K562 (cell line): Measurements from ENCODE around the gene AQP9. TPM values are rescaled to one million over a fixed set of nuclear protein-coding genes. Genes with fewer than 3 reads are reported as not detected.

ENCODE experiments used
- ARID1B ChIP-seq: fragments of 450-650 bp; IDR thresholded peaks from 2 replicates; pipeline ENCODE4 v1.6.1; 2016; ENCODE audit warnings: antibody characterized with exemption, mild to moderate bottlenecking, inconsistent platforms
- BHLHE40 ChIP-seq: IDR thresholded peaks from 2 replicates; pipeline ENCODE4 v1.6.1; 2011; ENCODE audit warnings: low read length, improper control_type of control experiment
- FIP1L1 ChIP-seq: fragments of 200-400 bp; formaldehyde crosslinking; IDR thresholded peaks from 2 replicates; pipeline ENCODE4 v1.6.1; 2018; ENCODE audit warnings: mild to moderate bottlenecking, low read depth, low read length; ENCODE audit not compliant: poor library complexity, severe bottlenecking
- FOXP1 ChIP-seq: sonication (generic); formaldehyde crosslinking; IDR thresholded peaks from 2 replicates; pipeline ENCODE4 v1.8.0; 2022; ENCODE audit warnings: mild to moderate bottlenecking, missing genetic modification reagents
- MTF1 ChIP-seq: fragments of 250-450 bp; sonication (Bioruptor Pico); IDR thresholded peaks from 2 replicates; pipeline ENCODE4 v1.9.0; 2021; ENCODE audit warnings: moderate library complexity, mild to moderate bottlenecking, inconsistent platforms, borderline replicate concordance
- MXI1 ChIP-seq: IDR thresholded peaks from 2 replicates; pipeline ENCODE4 v1.6.1; 2011; ENCODE audit warnings: low read depth, mild to moderate bottlenecking, improper control_type of control experiment, low read length
- NFYB ChIP-seq: IDR thresholded peaks from 2 replicates; pipeline ENCODE4 v1.6.1; 2011; ENCODE audit warnings: mild to moderate bottlenecking, moderate library complexity; ENCODE audit not compliant: insufficient read length; ENCODE audit errors: extremely low read depth
- PTRF ChIP-seq: fragments of 450-650 bp; IDR thresholded peaks from 2 replicates; pipeline ENCODE4 v1.6.1; 2016; ENCODE audit warnings: mild to moderate bottlenecking, missing genetic modification characterization, missing compliant biosample characterization
- SIRT6 ChIP-seq: IDR thresholded peaks from one replicate; pipeline ENCODE4 v1.6.1; 2012; ENCODE audit warnings: low read depth, mild to moderate bottlenecking, control low read depth, inconsistent platforms, low read length, moderate library complexity
- XRCC4 ChIP-seq: IDR thresholded peaks from one replicate; pipeline ENCODE4 v1.6.1; 2011; ENCODE audit not compliant: insufficient read depth, insufficient read length; ENCODE audit errors: extremely low read depth
- ZNF165 ChIP-seq: fragments of 250-450 bp; sonication (Bioruptor Pico); IDR thresholded peaks from 2 replicates; pipeline ENCODE4 v1.4.0; 2020; ENCODE audit warnings: borderline replicate concordance
- ZNF212 ChIP-seq: fragments of 450-650 bp; formaldehyde crosslinking; IDR thresholded peaks from 2 replicates; pipeline ENCODE4 v1.4.0; 2020; ENCODE audit warnings: mild to moderate bottlenecking
- ZNF561 ChIP-seq: fragments of 450-650 bp; formaldehyde crosslinking; conservative IDR thresholded peaks from 2 replicates; pipeline ENCODE4 v1.4.0; 2020; ENCODE audit warnings: mild to moderate bottlenecking, moderate library complexity
- polyA plus RNA-seq, 8 experiments: library from polyadenylated mRNA; depleted of rRNA in 4 of 8; stranded (reverse) in 5 of 8; unstranded in 3 of 8; fragments of >200 nt; fragmentation: Nextera tagmentation in 2 of 8; fragmentation: Illumina TruSeq in 1 of 8; extraction: Ambion mirVana in 2 of 8; extraction: Trizol in 1 of 8; gene quantifications; 2 replicates each; pipeline versions ENCODE4 v1.2.1 to v1.2.3, GENCODE V29; 2011 to 2014; ENCODE audit warnings: inconsistent platforms in 1 of 8, missing spikeins in 1 of 8
- total RNA-seq, 7 experiments: library from RNA; depleted of rRNA in 6 of 7; stranded (reverse); fragments of >200 nt in 6 of 7; fragmentation: Illumina TruSeq in 2 of 7; extraction: Trizol in 2 of 7; gene quantifications; 2 replicates each; pipeline versions ENCODE4 v1.2.1 to v1.2.3, GENCODE V29; 2011 to 2021; ENCODE audit warnings: low replicate concordance in 1 of 7
- TF ChIP-seq, protein P1 (sequence below): sonication (generic); formaldehyde crosslinking; IDR thresholded peaks from 2 replicates; pipeline ENCODE4 v1.8.0; 2022; ENCODE audit warnings: mild to moderate bottlenecking, missing genetic modification reagents, borderline replicate concordance
- TF ChIP-seq, protein P2 (sequence below): fragments of 450-650 bp; formaldehyde crosslinking; IDR thresholded peaks from 2 replicates; pipeline ENCODE4 v1.4.0; 2020; ENCODE audit warnings: mild to moderate bottlenecking, moderate library complexity
- TF ChIP-seq, protein P3 (sequence below): sonication (generic); formaldehyde crosslinking; IDR thresholded peaks from 2 replicates; pipeline ENCODE4 v1.8.0; 2022; ENCODE audit warnings: mild to moderate bottlenecking, low read depth, missing genetic modification reagents

Gene AQP9
- total and polyA plus RNA-seq, 9 of the 15 experiments (the other 6 are each of a cell fraction or from before 2014, with no cell fraction given), result 0.04 to 0.33 (median 0.07) TPM; not detected in 4

DNA sequence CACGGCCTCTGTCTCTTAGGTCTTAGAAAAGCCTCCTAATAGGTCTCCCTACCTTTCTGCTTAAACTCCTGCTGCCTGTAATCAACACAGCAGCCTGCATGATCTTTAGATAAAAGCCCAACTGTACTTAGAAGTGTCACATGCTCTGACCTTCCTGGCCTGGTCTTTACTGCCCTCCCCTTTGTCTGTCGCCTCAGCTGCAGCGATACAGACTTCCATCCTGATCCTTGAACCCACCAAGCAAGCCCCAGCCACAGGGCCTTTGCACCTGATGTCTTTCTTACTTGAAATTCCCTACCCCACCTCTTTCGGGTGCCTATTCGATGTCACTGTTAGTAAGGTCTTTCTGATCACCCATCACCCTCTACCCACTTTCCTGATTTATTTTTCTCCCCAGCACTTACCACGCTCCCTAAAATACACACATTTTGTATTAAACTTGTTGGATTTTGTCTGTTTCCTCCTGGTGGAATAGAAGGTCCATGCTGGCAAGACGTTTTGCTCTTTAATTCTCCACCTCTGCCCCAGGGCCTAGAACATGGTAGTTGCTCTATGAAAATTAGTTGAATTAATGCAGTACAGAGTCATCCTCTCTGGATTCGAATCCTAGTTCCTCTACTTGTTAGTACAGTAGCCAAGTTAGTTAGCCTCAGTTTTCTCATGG lies 51.1 kb downstream of the AQP9 start (continued):
- TF ChIP-seq FOXP1 (CRISPR knock-in tag), result 0 out of 2 replicates have a peak, but pooled peaks have one; percentile 20
- no peak for TF ChIP-seq ZNF165 (CRISPR knock-in tag)
- TF ChIP-seq MTF1 (CRISPR knock-in tag), result no peak
- no peak for TF ChIP-seq XRCC4
- TF ChIP-seq NFYB, result no peak
- TF ChIP-seq SIRT6, result no peak
- TF ChIP-seq FIP1L1, result no peak
- TF ChIP-seq, protein P1, sequence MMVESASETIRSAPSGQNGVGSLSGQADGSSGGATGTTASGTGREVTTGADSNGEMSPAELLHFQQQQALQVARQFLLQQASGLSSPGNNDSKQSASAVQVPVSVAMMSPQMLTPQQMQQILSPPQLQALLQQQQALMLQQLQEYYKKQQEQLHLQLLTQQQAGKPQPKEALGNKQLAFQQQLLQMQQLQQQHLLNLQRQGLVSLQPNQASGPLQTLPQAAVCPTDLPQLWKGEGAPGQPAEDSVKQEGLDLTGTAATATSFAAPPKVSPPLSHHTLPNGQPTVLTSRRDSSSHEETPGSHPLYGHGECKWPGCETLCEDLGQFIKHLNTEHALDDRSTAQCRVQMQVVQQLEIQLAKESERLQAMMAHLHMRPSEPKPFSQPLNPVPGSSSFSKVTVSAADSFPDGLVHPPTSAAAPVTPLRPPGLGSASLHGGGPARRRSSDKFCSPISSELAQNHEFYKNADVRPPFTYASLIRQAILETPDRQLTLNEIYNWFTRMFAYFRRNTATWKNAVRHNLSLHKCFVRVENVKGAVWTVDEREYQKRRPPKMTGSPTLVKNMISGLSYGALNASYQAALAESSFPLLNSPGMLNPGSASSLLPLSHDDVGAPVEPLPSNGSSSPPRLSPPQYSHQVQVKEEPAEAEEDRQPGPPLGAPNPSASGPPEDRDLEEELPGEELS (CRISPR knock-in tag), result no peak
- TF ChIP-seq, protein P2, sequence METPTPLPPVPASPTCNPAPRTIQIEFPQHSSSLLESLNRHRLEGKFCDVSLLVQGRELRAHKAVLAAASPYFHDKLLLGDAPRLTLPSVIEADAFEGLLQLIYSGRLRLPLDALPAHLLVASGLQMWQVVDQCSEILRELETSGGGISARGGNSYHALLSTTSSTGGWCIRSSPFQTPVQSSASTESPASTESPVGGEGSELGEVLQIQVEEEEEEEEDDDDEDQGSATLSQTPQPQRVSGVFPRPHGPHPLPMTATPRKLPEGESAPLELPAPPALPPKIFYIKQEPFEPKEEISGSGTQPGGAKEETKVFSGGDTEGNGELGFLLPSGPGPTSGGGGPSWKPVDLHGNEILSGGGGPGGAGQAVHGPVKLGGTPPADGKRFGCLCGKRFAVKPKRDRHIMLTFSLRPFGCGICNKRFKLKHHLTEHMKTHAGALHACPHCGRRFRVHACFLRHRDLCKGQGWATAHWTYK (CRISPR knock-in tag), result no peak
- TF ChIP-seq PTRF (tag), result no peak
- no peak for TF ChIP-seq ZNF561 (CRISPR knock-in tag)
- TF ChIP-seq, protein P3, sequence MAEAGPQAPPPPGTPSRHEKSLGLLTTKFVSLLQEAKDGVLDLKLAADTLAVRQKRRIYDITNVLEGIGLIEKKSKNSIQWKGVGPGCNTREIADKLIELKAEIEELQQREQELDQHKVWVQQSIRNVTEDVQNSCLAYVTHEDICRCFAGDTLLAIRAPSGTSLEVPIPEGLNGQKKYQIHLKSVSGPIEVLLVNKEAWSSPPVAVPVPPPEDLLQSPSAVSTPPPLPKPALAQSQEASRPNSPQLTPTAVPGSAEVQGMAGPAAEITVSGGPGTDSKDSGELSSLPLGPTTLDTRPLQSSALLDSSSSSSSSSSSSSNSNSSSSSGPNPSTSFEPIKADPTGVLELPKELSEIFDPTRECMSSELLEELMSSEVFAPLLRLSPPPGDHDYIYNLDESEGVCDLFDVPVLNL (CRISPR knock-in tag), result no peak
- peak; percentile 46 for TF ChIP-seq ARID1B
- TF ChIP-seq MXI1, result no peak
- no peak for TF ChIP-seq ZNF212
- no peak for TF ChIP-seq BHLHE40
